ENCODE data around the gene LDLR.
"Not testable (repeated sequence)": the region's sequence is repeated elsewhere in the genome, so short reads cannot be mapped to it uniquely, and the experiment has no call there.

The LDLR gene

GRCh38 chr19:11102944-11103343, 13.7 kb downstream of the LDLR start:
- TF ChIP-seq CTCF (conservative IDR thresholded peaks at IDR 0.05; ENCODE audit: control insufficient read depth, insufficient read depth, low read depth, low read length) = no peak
- no peak for DNase-seq (ENCODE audit: low read depth)

GRCh38 chr19:11103667-11104066, 14.4 kb downstream of the LDLR start:
- not testable (repeated sequence) for DNase-seq (ENCODE audit: low read depth); H3K4me3 ChIP-seq (ENCODE audit: control insufficient read depth, low read depth, low read length)

More at GRCh38 chr19:11102944-11103343, 13.7 kb downstream of the LDLR start:
- no peak overlapping the region for H3K4me3 ChIP-seq (ENCODE audit: control insufficient read depth, low read depth, low read length)

GRCh38 chr19:11105014-11105636, 15.9 kb downstream of the LDLR start:
- DNase-seq (ENCODE audit: low read depth) = no peak
- no peak for TF ChIP-seq CTCF (conservative IDR thresholded peaks at IDR 0.05; ENCODE audit: control insufficient read depth, insufficient read depth, low read depth, low read length)
- H3K4me3 ChIP-seq (ENCODE audit: control insufficient read depth, low read depth, low read length) = no peak overlapping the region

GRCh38 chr19:11106477-11106876, 17.2 kb downstream of the LDLR start:
- no peak for TF ChIP-seq CTCF (conservative IDR thresholded peaks at IDR 0.05; ENCODE audit: control insufficient read depth, insufficient read depth, low read depth, low read length)
- H3K4me3 ChIP-seq (ENCODE audit: control insufficient read depth, low read depth, low read length) = no peak overlapping the region
- DNase-seq (ENCODE audit: low read depth) = no peak

DNA sequence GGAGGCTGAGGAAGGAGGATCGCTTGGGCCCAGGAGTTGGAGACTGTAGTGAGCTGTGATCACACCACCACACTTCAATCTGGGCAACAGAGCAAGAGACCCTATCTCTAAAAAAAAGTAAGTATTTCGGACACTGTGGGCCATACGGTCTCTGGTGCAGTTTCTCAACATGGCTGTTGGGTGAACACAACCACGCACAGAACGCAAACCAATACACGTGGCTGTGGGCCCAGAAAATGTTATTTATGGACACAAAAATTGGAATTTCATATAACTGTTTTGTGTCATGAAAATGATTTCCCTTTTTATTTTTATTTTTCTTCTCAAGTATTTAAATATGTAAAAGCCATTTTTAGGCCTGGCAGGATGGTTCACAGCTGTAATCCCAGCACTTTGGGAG, 19.5 kb downstream of the LDLR start:
- H3K4me3 ChIP-seq (ENCODE audit: control insufficient read depth, low read depth, low read length) = no peak overlapping the region
- TF ChIP-seq CTCF (conservative IDR thresholded peaks at IDR 0.05; ENCODE audit: control insufficient read depth, insufficient read depth, low read depth, low read length) = no peak
- no peak for DNase-seq (ENCODE audit: low read depth)

DNA sequence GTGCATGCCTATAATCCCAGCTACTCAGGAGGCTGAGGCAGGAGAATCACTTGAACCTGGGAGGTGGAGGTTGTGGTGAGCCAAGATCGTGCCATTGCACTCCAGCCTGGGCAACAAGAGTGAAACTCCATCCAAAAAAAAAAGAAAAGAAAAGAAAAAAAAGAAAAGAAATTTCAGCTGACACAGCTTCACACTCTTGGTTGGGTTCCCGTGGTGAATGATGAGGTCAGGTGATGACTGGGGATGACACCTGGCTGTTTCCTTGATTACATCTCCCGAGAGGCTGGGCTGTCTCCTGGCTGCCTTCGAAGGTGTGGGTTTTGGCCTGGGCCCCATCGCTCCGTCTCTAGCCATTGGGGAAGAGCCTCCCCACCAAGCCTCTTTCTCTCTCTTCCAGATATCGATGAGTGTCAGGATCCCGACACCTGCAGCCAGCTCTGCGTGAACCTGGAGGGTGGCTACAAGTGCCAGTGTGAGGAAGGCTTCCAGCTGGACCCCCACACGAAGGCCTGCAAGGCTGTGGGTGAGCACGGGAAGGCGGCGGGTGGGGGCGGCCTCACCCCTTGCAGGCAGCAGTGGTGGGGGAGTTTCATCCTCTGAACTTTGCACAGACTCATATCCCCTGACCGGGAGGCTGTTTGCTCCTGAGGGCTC, 22.0 kb downstream of the LDLR start:
- no peak for TF ChIP-seq CTCF (conservative IDR thresholded peaks at IDR 0.05; ENCODE audit: control insufficient read depth, insufficient read depth, low read depth, low read length)
- DNase-seq (ENCODE audit: low read depth) = no peak
- H3K4me3 ChIP-seq (ENCODE audit: control insufficient read depth, low read depth, low read length) = no peak overlapping the region

- no peak overlapping the region for H3K4me3 ChIP-seq (ENCODE audit: control insufficient read depth, low read depth, low read length)
- no peak for DNase-seq (ENCODE audit: low read depth)
- TF ChIP-seq CTCF (conservative IDR thresholded peaks at IDR 0.05; ENCODE audit: control insufficient read depth, insufficient read depth, low read depth, low read length) = no peak
Measured at GRCh38 chr19:11111771-11112144, 22.5 kb downstream of the LDLR start.
